GM04503 (cell line): ENCODE results near the gene CLEC3B.
A peak's percentile ranks its signal among the peaks of the same experiment; 100 is the strongest.

Experiments used
- DNase-seq: peaks from one replicate; pipeline ENCODE4 v3.0.0-alpha.2; 2012; ENCODE audit warnings: low read depth

The CLEC3B gene

GRCh38 chr3:45003859-45004258 lies 22.2 kb upstream of the CLEC3B start:
- DNase-seq, result no peak

- DNase-seq, result no peak
Observed at GRCh38 chr3:45007091-45007490, 19.0 kb upstream of the CLEC3B start.

GRCh38 chr3:45008117-45008516 lies 18.0 kb upstream of the CLEC3B start:
- no peak for DNase-seq

GRCh38 chr3:45009868-45010267 lies 16.2 kb upstream of the CLEC3B start:
- no peak for DNase-seq

GRCh38 chr3:45010811-45011333 lies 15.2 kb upstream of the CLEC3B start:
- peak; percentile 95 for DNase-seq

- peak; percentile 96 for DNase-seq
Observed at GRCh38 chr3:45011756-45012508, 14.2 kb upstream of the CLEC3B start.

GRCh38 chr3:45012577-45012976 lies 13.5 kb upstream of the CLEC3B start:
- no peak for DNase-seq

- DNase-seq, result no peak
Observed at GRCh38 chr3:45016916-45017315, 9.2 kb upstream of the CLEC3B start.

- no peak for DNase-seq
Observed at GRCh38 chr3:45017821-45018220, 8.3 kb upstream of the CLEC3B start.

- DNase-seq, result no peak
Observed at GRCh38 chr3:45020534-45020933, 5.6 kb upstream of the CLEC3B start.

- DNase-seq, result no peak
Observed at GRCh38 chr3:45021524-45022297, 4.4 kb upstream of the CLEC3B start.

- no peak for DNase-seq
Observed at GRCh38 chr3:45023675-45024074, 2.4 kb upstream of the CLEC3B start.

- no peak for DNase-seq
Observed at GRCh38 chr3:45024542-45025255, 1.4 kb upstream of the CLEC3B start.

GRCh38 chr3:45026957-45027356 lies 854 bp downstream of the CLEC3B start:
- DNase-seq, result peak; percentile 84

- DNase-seq, result no peak
Observed at GRCh38 chr3:45027441-45027840, 1.3 kb downstream of the CLEC3B start.

- DNase-seq, result no peak
Observed at GRCh38 chr3:45029216-45029615, 3.1 kb downstream of the CLEC3B start.

- no peak for DNase-seq
Observed at GRCh38 chr3:45029661-45030060, 3.6 kb downstream of the CLEC3B start.

- no peak for DNase-seq
Observed at GRCh38 chr3:45031531-45031930, 5.4 kb downstream of the CLEC3B start.

GRCh38 chr3:45032113-45032512 lies 6.0 kb downstream of the CLEC3B start:
- no peak for DNase-seq

GRCh38 chr3:45033791-45034190 lies 7.7 kb downstream of the CLEC3B start:
- no peak for DNase-seq

- no peak for DNase-seq
Observed at GRCh38 chr3:45034612-45035252, 8.6 kb downstream of the CLEC3B start.
